Stromal cell of bone marrow (primary cell): ENCODE results near the gene HMCN1.
A peak's percentile ranks its signal among the peaks of the same experiment; 100 is the strongest.
"Not testable (repeated sequence)": the region's sequence is repeated elsewhere in the genome, so short reads cannot be mapped to it uniquely, and the experiment has no call there.

Experiments
- DNase-seq: peaks from one replicate; pipeline ENCODE4 v3.0.0-alpha.2; 2012; ENCODE audit warnings: low read depth

The HMCN1 gene

DNA sequence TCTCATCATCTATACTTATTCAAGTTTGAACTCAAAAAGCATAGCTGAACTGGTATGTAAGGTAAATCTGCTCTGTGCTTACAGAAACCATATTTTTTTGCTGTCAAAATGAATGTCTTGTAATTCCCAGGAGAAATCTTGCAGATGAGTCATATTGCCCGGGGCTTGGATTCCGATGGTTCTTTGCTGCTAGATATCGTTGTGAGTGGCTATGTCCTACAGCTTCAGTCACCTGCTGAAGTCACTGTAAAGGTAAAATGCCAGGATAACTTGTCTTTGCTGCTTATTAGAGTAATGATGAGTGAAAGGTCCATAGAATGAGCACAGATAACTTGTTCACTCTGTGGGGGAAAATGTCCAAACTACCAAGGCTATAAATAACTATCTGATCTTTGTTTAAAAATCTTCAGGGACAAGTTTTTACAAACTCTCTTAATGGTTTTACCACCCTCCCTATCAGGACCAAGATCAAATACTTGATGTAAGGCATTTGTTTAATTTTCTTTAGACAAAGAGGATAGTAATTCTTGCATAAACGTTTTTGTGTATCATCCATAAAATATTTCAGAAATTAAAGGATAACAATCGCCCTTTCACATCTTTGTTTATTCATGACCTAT lies 418.5 kb downstream of the HMCN1 start:
- peak; percentile 26 for DNase-seq

DNA sequence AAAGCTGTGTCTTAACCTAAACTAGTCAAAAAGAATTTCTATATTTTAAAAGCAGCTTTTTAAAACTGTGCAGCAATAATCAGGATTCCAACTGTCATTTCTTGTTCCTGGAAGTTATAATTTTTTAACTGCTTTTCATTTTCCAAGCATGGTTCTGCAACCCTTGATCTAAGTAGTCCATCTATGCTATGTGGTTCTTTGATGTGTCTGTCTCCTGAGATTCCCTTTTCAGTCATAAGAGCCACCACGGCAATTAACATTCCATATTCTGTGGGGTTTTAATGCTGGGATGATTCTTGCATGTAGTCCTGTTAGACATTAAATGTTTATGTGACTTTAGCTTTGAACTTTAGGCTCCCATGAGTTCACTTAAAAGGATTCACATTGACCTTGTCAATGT lies 420.5 kb downstream of the HMCN1 start:
- DNase-seq = no peak

DNA sequence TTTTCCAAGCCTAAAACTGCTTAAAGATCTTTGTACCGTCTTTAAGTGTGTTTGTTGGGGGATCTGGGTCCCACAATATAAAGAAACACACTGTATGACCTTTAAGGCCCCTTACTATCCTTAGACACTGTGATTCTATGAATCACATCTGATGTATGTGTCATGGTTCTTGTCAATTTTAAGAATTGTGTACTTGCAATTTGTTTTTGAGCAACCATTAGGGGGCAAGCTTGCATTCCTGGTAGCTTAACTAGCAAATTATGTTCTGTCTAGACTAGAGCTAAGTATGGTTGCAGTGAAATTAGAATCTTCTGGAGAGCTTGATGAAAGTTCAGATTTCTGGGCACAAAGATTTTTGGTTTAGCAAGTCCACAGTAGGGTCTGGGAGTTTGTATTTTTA lies 421.4 kb downstream of the HMCN1 start:
- DNase-seq = peak; percentile 67

DNA sequence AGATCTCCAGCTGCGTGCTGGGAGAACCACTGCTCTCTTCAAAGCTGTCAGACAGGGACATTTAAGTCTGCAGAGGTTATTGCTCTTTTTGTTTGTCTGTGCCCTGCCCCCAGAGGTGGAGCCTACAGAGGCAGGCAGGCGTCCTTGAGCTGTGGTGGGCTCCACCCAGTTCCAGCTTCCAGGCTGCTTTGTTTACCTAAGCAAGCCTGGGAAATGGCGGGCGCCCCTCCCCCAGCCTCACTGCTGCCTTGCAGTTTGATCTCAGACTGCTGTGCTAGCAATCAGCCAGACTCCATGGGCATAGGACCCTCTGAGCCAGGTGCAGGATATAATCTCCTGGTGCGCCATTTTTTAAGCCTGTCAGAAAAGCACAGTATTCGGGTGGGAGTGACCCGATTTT lies 428.7 kb downstream of the HMCN1 start:
- DNase-seq = not testable (repeated sequence)

DNA sequence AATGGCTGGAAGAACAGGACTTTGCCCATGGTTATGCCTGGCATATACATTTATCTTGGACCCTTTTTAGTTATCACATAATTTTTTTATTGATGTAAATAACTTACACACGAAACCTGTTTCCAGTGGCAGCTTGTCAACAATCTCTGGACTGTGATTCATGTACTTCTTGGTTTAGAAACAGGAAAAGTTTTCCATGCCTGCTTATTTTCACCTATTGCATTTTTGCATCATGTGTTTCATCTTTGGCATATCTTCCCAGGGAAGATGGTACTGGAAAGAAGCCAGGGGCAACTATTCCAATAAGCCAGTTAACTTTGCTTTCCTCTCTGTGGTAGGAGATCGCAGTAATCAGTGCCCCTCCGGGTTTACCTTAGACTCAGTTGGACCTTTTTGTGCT lies 430.6 kb downstream of the HMCN1 start:
- no peak for DNase-seq

DNA sequence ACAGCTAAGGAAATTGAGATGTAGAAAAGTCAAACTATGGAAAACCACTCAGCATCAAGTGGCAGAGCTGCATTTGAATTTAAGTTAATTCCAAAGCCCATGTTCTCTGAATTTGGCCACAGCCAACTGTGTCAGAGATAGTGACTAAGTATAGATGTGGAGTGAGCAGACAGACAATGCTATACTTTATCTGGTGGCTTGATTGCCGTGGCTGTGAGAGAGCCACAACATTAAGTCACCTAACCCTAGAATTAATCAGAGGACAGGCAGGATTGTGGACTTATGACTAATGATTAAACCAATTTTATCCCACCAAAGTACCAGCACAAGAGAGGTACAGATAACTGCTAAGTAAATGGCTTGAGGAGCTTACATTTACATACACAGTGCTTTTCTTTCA lies 431.1 kb downstream of the HMCN1 start:
- no peak for DNase-seq

DNA sequence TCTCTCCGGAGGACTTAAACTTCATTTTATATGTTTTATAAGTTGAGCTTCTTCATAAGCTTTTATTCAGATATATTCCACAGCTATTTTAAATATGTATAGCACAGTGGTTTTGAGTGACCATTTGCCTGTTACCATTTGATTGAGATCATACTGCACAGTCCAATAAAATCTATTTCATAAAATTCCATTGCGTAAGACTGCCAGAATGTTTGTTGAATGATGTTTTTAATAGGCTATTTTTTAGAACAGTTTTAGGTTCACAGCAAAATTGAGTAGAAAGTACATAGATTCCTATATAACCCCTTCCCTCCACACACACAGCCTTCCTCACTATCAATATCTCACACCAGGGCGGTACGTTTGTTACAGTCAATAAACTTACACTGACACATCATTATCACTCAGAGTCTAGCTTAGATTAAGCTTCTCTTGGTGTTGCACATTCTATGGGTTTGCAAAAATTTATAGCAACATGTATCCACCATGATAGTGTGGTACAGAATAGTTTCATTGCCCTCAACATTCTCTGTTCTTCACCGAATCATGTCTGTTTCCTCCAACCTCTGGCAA lies 433.0 kb downstream of the HMCN1 start:
- no peak for DNase-seq

DNA sequence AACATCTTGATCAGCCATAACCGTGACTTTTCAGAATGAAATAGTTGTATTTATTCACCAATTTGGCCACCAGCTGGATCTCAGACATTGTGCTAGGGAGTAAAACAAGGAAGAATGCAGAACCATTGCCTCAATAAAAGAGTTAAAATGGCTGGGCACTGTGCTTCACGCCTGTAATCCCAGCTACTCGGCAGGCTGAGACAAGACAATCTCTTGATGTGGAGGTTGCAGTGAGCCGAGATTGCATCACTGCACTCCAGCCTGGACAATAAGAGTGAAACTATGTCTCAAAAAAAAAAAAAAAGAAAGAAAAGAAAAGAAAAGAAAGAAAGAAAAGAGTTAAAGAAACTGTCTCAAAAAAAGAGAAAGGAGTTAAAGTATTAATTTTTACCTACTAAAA lies 441.4 kb downstream of the HMCN1 start:
- DNase-seq = no peak

DNA sequence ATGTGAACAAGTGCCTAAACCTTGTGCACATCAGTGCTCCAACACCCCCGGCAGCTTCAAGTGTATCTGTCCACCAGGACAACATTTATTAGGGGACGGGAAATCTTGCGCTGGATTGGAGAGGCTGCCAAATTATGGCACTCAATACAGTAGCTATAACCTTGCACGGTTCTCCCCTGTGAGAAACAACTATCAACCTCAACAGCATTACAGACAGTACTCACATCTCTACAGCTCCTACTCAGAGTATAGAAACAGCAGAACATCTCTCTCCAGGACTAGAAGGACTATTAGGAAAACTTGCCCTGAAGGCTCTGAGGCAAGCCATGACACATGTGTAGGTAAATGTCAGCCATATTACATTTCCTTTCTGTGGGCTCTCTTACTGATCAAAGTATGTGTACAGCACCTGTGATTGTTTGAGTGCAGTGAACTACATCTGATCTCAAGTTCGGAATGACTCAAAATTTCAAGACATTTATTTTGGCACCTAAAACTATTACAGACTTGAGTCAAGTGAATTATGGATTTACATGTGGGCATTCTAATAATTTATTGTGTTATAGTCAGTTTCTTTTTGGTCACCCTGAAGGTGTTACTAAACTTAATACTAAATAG lies 444.3 kb downstream of the HMCN1 start:
- no peak for DNase-seq

DNA sequence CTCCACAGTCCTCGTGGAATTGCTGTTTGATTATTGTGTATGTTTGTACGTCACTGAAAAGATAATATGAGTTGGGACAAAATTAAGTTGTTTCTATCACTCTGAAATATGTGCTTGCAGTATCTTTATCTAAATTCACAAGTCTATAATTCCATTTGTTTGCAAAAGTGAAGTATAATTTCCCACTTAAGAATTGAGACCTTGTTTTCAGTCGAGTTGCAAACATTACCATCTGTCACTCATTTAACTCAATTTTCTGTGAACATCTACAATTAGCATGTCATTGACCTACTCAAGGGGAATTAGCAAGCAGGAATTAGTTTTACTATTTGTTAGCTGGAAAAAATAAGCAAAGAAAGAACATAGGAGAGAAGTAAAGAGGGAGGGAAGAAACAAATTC lies 445.0 kb downstream of the HMCN1 start:
- DNase-seq = no peak

DNA sequence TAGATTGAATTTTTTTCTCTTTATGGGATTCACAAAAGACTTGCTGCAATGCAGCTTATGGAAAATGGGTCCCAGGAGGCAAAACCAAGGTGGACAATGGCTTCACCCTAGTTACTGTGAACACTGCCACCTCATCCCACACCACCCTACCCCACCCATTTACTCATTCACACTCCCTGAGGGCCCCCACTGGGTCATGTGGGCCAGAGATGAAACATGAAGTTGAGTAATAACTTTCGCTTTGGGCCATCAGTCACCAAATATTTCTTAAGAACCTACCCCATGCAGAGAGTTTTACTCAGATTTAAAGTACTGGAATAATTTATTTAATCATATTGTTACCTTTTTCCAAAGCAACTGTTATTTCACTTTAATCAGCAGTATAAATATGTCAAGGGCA lies 449.0 kb downstream of the HMCN1 start:
- DNase-seq = peak; percentile 86

DNA sequence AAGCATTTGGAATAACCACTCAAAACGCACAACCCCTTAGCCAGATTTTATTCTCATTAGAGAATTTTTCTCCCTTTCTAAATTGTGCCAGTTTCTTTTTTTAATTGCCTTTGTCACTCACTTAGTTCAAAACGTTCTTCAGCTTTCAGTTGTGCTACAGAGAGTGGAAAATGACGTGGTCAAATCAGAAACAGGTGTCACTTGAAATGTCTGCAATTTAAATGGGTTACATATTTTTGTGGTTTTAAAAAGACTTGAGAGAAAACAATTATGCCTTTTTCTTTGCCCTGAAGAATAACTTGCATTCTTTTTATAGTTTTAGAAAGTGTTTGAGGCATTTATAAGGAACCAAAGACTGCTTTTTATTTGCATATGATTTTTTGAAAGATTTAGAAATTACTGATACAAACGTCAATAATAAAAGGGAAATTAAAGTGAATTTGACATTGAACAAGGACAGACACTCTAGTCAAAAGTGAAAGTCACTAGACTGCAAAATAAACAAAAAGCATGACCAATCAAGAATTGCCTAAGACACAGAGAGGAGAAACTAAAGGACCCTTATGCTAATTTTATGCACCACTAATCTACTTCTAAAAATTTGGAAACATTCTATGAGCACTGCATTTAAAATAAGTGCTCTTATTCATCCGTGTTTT lies 449.9 kb downstream of the HMCN1 start:
- DNase-seq = peak; percentile 28

DNA sequence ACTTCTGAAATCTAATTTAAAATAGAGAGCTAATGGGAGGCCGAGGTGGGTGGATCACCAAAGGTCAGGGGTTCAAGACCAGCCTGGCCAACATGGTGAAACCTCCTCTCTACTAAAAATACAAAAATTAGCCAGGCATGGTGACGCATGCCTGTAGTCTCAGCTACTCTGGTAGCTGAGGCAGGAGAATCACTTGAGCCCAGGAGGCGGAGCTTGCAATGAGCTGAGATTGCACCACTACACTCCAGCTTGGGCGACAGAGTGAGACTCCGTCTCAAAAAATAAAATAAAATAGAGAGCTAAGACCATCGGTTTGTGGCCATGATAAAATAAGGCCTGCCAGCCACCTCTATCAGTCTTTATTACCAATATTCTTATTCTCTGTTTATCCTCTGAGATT lies 452.1 kb downstream of the HMCN1 start:
- not testable (repeated sequence) for DNase-seq

DNA sequence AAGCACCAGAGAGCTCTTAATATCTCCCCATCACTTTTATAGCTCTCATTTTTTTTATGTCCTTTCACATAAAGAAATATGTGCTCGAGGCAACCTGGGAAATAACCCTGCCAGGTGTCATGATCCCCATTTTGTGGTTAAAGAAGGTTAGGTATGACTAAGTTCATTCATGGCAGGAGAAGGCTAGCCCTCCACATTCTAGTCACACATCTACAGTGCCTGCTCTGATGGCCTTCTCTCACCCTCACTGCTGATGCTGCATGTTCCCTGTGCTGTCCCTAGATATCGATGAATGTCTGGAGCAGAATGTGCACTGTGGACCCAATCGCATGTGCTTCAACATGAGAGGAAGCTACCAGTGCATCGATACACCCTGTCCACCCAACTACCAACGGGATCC lies 453.4 kb downstream of the HMCN1 start:
- DNase-seq = no peak

DNA sequence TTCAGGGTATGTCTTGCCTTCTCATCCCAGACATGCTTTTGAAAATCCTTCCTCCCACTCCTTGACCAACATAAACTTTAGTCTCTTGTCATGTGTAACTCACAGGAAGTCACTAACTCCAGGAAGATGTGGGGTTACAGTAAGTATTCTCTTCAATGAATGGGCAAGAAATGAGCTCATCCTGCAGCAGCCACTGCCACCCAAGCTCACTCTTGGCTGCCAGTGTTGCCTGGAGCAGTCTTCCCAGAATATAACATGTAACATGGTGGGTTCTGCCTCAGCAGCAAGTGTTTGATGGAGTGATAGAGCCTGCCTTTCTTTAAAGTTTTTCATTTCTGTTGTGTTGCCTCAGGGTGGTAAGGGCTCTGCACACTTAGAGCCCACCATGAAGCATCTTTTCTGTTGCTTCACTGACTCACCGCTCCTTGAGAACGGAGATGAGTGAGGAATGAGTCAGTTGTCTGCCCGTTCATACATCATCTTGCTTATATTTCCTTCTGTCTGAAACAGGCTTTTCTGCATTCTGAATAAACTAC lies 453.9 kb downstream of the HMCN1 start:
- DNase-seq = peak; percentile 88

DNA sequence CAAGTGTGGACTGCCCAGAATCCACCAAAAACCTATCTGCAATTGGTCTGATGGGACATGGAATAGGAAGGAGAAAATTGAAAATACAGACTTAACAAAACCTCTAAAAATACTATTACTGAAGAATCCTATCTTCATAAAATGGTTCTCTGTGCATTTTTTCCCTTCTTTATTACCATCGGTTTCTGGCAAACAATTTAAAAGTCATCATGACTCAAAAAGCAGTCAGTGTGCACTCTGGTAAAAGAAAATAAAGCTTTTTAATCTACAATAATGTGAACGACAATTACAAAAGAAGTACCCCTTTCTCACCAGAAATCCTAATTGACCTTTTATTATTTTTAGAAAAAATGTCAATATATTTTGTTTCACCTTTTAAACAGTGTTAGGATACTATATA lies 454.5 kb downstream of the HMCN1 start:
- DNase-seq = peak; percentile 24

DNA sequence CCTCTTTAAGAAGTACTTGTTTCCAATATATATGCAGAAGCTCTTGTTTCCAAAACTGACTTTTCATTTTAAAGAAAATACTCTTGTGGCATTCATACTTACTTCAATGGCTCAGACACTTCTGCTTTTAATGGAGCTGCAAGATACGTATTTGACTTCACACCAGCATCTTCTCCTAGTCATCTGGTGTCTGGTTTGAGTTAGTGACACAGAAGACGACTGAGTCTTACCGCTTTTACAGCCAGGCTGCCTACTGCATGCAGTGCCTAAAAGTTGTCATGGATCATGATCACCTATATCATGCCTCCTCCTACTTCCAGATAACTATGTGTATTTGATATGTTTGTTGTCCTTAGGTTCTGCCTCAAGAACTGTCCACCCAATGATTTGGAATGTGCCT lies 455.0 kb downstream of the HMCN1 start:
- DNase-seq = no peak

DNA sequence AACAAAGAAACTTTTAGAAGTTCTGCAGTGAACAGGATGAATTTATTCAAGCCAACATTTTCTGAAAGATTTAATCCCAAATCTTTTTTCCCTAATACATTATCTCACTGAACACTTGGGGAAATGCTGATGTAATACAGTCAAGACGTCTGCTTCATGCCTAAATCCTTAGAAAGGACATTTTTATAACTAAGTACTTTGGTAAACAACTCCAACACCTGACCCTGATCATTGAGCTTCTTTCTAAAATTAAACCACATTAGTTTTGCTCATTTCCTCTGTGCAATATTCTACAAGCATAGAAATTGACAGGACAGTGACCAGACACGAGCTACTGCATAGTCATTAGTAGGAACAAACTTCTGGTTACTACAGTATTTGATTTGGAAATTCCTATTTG lies 457.3 kb downstream of the HMCN1 start:
- no peak for DNase-seq

DNA sequence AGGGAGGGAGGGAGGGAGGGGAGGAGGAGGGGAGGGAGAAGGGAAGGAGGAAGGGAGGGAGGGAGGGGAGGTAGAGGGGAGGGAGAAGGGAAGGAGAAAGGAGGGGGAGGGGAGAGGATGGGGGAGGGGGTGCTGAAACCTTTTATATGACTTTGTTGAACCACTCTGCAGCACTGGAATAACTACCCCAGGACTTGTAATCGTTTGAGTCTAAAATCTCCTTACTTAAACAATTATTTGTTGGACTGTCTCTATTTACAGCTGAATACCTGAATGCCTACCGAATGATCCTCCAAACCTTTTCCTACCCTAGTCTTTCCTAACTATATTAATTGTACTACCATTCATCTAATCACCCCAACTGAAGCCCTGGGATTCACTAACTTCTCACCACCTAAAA lies 459.0 kb downstream of the HMCN1 start:
- no peak for DNase-seq

DNA sequence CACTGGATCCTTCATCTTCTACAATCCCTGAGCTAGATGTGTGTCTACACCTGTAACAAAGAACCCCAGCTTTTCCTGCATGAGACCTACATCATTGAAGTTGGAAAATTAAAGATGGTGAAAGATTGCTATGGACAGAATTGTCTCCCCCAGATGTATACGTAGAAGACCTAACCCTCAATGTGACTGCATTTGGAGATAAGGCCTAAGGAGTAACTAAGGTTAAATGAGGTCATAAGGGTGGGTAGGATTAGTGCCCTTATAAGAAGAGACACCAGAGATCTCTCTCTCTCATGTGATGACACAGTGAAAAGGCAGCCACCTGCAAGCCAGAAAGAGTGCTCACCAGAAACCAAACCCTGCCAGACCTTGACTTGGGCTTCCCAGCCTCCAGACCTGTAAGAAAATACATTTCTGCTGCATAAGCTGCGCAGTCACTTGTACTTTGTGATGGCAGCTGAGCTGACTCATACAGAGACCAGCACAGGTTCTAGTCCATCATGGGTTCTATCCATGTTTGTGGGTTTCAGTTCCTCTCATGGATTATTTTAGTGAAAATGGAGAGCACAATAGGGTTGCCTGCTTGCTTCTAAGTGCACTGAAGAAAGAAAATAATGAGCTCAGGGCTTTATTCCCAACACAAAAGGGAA lies 460.0 kb downstream of the HMCN1 start:
- DNase-seq = no peak

DNA sequence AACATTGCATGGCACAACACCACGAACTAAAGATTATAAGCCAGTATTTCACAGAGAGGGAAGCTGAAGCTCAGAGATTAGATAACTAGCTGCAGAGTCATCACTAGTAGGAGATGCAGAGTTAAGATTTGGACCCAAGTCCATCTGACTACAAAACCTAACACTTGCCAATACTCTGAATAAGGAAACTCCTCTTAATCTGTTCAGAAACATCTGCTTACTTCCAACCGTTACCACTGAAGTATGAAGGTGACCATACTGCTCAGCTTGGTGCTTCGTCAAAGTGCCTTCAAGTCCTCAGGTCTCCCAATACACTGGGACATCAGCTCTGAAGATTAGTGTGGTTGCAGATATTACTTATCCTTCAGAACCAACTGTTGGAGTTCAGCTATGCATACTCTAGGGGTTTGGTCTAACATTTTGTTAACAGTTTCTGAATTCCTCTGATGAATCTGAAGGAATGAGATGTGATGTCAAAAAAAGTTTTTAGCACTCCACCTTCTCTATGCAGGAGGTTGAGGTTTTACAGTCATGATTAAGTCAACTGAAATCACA lies 461.3 kb downstream of the HMCN1 start:
- no peak for DNase-seq

DNA sequence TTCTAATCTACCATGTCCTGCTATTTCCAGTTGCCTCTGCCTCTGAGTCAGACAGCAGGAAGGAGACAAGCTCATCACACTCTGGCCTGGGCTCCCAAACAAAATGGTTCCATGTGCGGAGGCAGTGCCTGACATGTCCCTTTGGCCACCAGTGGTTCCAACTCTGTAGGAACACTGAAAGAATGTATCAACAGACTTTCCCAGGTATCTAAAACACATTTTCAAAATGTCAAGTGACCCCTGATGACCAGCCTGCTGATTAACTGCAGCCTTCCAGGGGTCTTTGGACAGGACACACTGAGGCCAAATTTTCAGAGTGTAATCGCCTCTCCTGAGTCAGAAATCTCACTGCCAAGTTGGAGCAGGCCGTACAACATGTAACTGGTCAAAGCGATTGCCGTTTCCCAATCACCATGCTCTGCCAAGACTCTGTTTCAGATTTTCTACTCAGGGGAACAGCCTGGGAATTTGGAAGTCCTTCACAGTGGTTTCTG lies 468.1 kb downstream of the HMCN1 start:
- peak; percentile 77 for DNase-seq
